Activated CD4-positive, alpha-beta T cell treated with anti-CD3 and anti-CD28 coated beads, Interleukin-2, amount 50 U/mL, for 16 hours (primary cell): ENCODE measurements around the gene ZSWIM3.

Experiments
- DNase-seq: peaks from one replicate; pipeline ENCODE4 v3.0.0-alpha.2; 2020

Gene ZSWIM3

DNA sequence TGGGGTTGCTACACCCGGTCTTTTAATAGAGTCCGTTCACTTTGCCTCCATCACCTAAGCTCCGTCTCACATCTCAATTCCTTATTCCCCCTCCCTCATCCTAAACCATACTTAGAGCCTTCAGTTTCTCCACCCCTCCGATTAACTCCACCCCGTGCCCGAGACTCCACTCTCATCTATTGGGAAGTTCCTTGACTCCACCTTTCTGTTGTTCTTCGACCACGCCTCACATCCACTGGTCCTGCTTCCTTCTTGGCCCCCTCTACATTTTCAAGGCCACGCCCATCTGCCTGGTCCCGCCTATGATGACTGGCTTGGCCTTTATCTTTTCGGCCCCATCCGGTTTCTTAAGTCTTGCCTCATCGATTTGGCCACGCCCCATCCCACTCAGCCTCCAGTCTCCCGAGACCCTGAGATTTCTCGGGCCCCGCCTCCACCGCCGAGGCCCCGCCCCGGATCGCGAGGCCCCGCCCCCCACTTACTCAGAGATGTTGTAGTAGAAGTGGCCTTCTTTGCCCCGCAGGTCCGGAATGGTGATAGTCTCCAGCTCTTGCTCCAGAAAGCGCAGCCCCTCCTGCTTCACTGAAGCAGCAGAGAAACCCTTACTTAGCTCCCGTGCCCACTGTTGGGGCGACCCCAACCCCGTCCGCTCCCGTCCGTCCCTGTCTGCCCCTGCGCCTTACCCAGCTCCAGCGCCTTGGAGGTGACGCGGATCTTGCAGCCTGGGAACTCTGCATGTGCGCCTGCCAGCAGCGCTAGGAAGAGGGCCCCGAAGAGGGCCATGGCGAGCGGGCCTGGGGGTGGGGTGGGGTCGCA, 53.5 kb downstream of the ZSWIM3 start:
- peak; percentile 97 for DNase-seq

GRCh38 chr20:45911486-45912343, 54.3 kb downstream of the ZSWIM3 start, which contains the start of gene PLTP:
PLTP (minus strand) TSS chr20:45912155; CDS start chr20:45911452, 703 bp downstream.
- peak; percentile 24 for DNase-seq

DNA sequence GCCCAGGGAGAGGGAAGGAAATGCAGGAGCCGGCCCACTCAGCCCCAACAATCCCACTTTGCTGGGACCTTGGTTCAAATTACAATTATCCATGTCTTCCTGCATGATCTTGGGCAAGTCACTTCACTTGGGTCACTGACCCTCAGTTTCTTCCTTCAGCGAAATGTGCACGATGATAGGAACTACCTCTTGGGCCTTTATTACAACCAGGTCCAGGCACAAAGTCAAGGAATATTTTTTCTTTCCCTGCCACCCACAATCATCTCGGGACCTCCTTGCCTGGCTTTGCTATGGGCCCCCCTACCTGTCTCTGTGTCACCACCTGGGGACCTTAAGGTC, 54.9 kb downstream of the ZSWIM3 start:
- no peak for DNase-seq

GRCh38 chr20:45913116-45913515, 55.7 kb downstream of the ZSWIM3 start:
- DNase-seq: no peak

- no peak for DNase-seq
These were observed 60.4 kb downstream of the ZSWIM3 start for GRCh38 chr20:45917790-45918141.

GRCh38 chr20:45918182-45918737, 60.8 kb downstream of the ZSWIM3 start:
- no peak for DNase-seq

DNA sequence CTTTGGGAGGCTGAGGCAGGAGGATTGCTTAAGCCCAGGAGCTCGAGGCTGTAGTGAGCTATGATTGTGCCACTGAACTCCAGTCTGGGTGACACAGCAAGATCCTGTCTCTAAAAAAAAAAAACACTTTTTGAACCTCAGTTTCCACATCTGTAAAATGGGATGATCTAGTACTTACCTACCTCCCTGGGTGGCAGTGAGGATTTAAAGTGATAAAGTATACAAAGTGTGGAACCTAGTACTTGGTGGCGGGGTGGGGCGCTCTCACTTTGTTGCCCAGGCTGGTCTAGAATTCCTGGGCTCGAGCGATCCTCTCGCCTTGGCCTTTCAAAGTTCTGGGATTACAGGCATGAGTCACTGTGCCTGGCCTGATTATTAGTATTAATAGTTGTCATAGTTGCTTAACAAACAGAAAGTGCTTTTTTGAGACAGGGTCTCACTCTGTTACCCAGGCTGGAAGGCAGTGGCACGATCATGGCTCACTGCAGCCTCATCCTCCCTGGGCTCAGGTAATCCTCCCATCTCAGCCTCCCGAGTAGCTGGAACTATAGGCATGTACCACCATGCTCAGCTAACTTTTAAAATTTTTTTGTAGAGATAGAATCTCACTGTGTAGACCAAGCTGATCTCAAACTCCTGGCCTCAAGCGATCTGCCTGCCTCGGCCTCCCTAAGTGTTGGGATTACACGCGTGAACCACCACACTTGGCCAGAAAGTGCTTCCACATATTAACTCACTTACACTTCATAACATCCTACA, 61.5 kb downstream of the ZSWIM3 start:
- DNase-seq: no peak

DNA sequence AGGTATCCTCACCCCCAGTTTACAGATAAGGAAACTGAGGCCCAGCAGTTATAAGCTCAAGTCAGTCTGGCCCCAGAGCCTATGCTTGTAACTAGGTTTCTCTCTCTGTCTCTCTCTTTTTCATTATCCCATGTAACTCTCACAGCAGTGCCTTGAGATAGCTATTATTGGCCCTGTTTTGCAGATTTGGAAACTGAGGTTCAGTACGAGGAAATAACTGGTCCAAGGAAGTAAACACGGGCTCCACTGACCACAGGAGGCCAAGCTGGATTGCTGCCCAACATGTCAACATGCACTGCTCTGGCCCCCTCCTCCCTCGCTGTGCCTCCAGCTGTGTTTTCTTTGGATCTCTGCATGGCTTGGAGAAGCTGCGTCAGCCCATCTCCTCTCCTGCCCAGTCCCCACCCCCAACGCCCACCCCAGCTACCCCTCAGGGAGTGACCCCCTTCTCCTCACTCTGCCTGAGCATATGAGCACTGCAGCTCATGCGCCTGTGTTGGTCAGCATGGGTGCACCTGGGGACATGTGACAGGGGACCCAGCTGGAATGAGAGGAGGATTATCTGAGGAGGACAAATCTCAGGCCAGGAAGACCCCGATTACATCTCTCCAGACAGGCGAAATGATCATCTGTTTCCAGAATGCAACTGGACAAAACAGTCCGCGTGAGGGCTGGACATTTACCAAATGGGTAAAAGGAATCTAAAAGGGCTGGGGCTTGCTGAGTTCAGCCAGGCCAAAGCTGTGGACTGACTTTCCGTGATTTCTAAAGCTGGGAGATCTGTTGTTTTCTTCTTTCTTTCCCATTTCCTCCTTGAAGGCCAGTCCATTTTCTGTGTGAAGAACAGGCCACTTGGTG, 62.4 kb downstream of the ZSWIM3 start:
- no peak for DNase-seq

DNA sequence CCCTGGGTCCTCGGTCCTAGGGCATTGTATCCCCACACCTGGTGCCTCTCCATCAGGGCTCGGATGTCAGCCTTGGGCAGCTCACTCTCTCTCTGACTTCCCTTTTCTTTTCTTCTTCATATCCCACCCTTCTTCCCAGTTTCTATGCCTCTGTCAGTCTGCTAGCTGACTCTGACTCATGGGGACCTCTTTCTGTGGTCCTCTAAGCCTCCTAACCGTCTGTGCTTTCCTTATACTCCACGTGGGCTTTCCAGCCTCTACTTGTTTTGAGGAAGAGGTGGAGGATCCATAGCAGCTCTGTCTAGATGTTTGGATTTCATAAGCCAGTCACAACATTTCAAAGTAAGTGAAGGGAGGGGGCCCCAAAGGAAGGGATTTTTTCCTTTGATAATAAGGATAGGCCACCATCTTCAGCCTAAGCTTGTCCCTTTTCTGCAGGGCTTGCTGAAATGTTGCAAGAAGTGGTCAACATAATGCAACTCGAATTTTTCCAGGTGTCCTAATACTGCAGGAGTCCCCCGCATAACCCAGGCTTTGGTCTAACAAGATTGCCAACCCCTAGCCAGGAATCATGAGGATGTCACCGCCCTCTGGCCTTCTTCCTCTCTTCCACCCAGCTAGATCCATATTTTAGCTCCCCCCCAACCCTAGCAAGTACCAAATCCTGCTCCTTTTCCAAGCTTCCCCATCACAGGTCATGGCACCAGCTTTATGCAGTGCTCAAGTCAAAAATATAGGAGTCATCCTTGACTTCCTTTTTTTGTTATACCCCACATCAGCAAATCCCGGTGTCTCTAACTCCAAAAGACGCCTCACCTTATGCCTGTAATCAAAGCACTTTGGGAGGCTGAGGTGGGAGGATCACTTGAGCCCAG, 63.3 kb downstream of the ZSWIM3 start:
- no peak for DNase-seq

- no peak for DNase-seq
These were observed 64.1 kb downstream of the ZSWIM3 start for GRCh38 chr20:45921337-45922189.

GRCh38 chr20:45924391-45925261, 67.2 kb downstream of the ZSWIM3 start:
- DNase-seq: no peak

- no peak for DNase-seq
These were observed 68.5 kb downstream of the ZSWIM3 start for GRCh38 chr20:45925821-45926506.

GRCh38 chr20:45926731-45927070, 69.3 kb downstream of the ZSWIM3 start:
- DNase-seq: no peak

DNA sequence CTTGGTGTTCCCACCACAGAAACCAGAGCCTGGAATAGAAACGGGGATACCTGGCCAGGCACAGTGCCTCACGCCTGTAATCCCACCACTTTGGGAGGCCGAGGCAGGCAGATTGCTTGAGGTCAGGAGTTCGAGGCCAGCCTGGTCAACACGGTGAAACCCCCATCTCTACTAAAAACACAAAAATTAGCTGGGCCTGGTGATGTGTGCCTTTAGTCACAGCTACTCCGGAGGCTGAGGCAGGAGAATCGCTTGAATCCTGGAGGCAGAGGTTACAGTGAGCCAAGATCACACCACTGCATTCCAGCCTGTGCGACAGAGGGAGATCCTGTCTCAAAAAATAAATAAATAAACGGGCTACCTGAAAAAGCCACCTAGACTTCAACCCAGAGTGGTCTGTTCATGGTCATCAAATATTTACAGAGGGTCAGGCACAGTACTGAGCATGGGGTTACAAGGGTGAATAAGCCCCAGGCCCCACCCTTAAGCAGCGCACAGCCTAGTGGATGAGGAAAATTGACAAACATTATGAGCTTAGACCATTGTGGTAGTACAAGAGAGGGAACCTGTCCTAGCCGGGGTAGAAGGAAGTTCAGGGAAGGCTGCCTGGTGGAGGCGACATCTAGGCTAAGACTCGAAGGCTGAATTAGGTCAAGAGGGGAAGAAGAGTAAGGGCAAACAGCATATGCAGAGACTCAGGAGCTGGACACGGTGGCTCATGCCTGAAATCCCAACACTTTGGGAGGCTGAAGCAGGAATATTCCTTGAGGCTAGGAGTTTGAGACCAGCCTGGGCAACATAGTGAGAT, 69.9 kb downstream of the ZSWIM3 start:
- DNase-seq: no peak
